ENCODE results near the gene SLC35E1.

DNA sequence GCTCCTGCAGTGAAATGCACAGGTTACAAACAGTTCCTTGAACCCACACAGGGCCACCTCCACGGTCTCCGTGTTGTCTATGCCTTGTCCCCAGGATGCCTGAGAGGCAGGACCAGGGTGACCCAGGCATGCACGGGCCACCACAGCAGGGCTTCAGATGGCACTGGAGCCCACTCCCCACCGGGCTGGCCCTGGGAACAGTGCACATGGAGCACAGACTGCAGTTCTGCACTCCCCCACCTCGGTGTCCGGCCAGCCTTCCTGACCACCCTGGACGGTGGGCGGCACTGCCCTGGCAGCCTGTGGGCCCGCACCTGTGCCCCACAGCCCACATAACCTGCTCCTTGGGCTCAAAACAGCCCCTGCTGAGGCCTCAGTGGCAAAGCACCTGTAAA lies 14.3 kb upstream of the SLC35E1 start:
- TF ChIP-seq, protein P1, sequence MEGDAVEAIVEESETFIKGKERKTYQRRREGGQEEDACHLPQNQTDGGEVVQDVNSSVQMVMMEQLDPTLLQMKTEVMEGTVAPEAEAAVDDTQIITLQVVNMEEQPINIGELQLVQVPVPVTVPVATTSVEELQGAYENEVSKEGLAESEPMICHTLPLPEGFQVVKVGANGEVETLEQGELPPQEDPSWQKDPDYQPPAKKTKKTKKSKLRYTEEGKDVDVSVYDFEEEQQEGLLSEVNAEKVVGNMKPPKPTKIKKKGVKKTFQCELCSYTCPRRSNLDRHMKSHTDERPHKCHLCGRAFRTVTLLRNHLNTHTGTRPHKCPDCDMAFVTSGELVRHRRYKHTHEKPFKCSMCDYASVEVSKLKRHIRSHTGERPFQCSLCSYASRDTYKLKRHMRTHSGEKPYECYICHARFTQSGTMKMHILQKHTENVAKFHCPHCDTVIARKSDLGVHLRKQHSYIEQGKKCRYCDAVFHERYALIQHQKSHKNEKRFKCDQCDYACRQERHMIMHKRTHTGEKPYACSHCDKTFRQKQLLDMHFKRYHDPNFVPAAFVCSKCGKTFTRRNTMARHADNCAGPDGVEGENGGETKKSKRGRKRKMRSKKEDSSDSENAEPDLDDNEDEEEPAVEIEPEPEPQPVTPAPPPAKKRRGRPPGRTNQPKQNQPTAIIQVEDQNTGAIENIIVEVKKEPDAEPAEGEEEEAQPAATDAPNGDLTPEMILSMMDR (conservative IDR thresholded peaks at IDR 0.05; ENCODE audit: low read depth, low read length), result no peak
- no peak for TF ChIP-seq EZH2 (IDR thresholded peaks at IDR 0.05; ENCODE audit: borderline replicate concordance, low read depth, low read length, poor library complexity, severe bottlenecking)
